HPDE6-E6E7 (cell line): ENCODE data around the gene MYO16.
"Not testable (repeated sequence)": the region's sequence is repeated elsewhere in the genome, so short reads cannot be mapped to it uniquely, and the experiment has no call there.

Source experiments
- DNase-seq: peaks from one replicate; pipeline ENCODE4 v3.0.0; 2011; ENCODE audit warnings: missing footprints; ENCODE audit errors: extremely low spot score

The MYO16 gene

DNA sequence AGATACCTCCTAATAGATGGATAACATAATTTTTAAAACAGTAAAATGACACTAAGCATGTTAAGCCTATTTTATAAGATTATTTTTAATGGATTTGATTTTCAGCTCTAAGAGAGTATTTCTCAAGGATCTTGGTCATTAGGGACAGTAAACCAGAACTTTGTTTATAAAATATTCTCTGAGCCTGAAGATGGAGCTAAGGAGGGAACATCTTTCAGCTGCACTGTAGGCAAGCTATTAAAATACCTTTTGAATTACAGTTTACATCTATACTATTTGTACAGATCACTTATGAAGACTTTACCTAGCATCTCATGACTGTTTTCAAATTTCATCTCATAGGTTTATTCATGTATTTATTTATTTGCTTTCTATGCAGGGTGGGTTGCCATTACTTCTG lies 345.3 kb downstream of the MYO16 start:
- no peak for DNase-seq

DNA sequence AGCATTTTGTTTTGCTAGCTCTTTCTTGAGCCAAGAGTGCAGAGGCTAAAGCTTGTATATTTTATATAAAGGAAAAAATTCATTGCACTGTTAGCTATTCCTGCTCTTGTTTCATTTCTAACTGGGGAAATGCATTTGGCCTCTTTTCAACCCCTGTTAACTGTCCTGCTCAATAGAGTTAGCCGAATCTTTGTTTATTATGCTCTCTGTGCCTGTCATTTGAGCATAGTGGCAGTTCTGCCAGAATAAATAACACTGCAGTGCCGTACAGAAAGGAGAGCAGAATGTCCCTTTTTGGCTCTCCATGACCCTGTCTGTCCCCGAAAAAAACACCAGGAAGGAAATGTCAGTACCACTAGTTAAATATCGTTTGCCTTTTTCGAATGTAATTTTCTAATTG lies 350.8 kb downstream of the MYO16 start:
- no peak for DNase-seq

DNA sequence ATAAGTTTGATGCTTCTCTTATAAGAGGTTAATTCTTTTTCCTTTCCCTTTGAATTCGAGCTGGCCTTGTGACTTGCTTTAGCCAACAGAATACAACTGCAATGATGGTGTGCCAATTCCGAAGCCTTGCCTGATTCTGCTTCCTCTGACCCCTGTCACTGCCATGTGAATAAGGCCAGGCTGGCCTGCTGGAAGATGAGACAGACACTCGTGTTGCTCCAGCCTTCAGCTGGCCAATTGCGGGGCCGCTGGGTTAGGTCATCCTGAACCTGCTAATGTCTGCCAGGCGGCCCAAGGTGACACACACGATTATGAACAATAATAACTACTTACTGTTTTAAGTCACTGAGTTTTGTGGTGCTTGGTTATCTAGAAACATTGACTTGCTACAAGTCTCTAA lies 352.0 kb downstream of the MYO16 start:
- DNase-seq = no peak

DNA sequence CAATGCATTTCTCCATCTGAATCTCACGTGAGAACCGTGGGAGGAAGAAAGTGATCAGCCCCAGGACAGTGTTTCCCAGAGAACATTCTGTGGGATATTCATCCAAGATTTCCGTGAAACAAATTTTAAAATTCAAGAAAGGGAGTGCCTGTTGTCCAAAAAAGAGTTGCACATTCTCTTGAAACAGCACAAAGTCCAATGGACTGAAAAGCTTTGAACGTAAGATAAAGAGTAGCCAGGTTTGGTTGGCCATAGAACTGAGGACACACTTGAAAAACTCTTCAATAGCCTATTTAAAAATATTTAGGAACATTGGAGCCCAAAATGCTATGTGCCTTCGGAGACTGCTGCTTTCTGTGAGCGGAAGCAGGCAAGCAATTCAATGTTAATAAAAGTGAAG lies 353.9 kb downstream of the MYO16 start:
- DNase-seq = no peak

DNA sequence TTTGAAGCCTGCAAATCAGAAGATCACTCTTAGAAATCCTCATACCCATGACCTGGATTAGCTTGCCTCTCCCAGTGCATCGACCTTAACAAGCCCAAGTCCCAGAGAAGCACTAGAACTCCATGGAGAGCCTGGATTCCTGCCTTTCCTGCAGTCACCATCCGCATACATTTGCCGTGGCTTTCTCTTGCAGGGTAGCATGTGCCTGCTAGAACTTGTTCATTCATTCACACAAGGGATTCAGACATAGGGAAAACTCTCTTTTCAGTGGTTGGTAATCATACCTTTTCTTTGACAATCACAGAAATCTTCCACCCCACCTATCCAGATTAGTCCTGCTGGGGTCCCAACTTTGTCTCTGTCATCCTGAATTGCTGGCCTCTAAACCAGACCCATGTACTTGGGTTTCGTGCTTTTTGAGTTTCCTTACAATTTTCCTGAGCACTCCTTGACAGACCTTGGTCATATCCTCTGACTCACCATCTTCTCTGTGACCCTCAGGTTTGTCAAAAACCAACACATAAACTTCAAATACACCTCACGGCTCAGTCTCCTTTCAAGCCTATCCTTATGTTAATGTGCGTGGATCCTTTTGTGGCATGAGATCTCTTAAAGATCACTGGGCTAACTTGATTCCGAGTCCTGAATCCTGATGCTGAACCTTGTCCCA lies 355.0 kb downstream of the MYO16 start:
- no peak for DNase-seq

DNA sequence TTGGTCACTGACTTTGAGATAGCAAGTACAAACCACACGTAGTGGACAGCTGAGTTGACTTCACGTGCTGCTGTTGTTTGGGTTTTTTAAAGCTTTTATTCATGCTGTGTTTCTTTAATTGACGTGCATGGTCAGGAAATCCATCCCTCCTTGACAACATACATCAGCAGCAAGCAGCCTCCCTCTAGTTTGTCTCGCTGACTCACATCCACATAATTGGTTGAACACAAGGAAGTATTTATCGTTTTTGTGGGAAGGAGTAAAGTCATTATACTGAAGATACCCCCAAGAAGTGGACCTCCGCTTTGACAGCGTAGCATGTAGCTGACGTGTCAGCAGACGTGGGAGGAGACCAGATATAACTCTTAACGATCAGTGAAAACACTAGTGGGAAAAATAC lies 355.8 kb downstream of the MYO16 start:
- DNase-seq = no peak

DNA sequence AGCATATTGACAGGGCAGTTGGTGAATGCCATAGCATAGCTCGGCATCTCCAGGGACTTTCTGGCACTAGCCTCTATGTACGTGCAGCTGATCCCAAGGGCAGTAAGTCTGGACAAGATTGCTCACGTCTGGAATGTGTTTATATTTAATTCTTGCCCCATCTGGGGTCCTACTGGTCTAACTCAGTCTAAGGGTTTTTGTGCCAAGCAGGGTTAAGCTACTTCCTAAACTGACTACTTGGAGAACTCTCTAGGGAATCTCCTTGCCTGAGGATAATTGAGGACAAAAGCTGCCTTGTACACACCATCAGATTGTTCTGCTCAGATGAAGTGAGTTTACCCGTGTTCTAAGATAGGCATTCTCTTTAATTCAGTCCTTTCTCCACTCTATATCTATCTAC lies 358.1 kb downstream of the MYO16 start:
- DNase-seq = no peak

DNA sequence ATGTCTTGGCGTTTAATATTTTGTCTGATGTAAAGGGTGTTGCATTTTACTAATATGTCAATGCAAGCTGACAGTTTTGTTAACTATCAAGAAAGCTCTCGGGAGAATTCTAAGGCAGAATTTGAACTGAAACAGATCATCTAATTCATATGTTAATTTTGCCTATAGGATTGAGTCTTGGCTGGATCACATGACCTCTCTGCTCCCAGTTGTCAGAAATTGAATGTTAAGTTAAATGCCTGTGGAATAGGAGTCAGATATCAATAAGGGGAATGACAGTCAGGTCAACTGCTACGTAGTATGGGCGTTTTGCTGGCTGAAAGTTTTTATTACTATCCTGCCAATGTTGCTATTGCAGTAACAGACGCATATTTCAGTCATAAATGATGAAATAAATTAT lies 358.5 kb downstream of the MYO16 start:
- DNase-seq = no peak

DNA sequence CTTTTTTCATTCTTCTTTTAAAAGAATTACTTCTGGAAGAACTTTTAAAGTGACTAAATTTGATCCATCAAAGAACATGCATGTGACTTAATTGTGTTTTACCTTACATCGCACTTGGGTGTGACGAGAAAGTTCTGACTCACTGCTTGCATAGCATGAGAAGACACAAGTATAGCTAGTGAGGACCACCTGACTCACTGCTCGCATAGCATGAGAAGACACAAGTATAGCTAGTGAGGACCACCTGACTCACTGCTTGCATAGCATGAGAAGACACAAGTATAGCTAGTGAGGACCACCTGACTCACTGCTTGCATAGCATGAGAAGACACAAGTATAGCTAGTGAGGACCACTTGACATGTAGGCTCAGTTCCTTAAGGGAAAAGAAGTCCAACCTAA lies 362.0 kb downstream of the MYO16 start:
- not testable (repeated sequence) for DNase-seq

DNA sequence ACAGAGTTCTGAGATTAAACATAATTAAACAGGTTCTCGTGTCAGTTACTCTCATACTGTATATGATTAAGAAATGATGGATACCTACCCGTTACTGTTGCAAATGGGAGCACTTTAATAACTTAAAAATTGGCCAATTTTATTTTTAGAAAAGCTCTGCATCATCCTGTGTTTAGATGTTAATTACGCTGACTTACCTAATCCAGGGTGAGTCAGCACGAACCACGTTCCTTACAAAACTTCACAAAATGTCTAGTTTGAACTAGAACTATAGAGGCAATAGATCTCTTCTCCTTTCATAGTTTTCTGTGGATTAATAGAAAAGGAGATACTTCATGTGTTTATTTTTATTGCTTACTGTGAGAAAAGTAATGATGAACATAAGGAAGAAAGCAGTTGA lies 363.9 kb downstream of the MYO16 start:
- no peak for DNase-seq

DNA sequence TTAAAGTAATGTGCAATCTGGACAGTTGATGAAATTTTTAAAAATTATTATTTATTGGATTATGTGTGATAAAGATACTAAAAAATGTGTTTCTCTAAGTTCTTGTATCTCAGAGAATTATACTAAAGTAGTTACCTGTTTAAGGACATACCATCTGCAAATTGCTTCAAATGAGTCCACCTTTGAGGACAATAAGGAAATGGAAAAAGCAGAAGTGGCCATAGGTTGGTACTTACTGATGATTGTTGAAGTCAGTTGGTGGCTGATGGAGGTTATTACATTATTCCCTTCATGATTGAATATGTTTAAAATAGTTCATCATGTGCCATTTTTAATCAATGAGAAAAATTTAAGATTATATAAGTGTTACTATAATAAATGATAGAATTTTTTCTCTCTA lies 367.0 kb downstream of the MYO16 start:
- no peak for DNase-seq

DNA sequence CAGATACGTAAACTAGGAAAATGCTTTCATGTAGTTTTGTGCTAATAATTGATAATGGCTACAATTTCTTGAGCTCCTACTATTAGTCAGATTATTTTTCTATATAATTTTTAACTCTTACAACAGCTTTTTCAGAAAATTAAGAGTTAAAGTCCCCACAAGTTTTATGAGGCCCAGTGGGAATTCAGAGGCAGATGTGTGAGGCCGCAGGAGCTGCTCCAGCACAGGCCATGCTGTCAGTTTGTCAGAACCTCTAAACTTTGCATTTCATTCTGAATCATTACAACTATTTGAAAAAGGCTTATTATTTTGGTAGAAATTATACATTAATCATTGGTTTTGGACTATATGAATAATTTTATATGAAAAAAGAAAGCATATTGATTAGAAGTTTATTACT lies 370.8 kb downstream of the MYO16 start:
- no peak for DNase-seq

DNA sequence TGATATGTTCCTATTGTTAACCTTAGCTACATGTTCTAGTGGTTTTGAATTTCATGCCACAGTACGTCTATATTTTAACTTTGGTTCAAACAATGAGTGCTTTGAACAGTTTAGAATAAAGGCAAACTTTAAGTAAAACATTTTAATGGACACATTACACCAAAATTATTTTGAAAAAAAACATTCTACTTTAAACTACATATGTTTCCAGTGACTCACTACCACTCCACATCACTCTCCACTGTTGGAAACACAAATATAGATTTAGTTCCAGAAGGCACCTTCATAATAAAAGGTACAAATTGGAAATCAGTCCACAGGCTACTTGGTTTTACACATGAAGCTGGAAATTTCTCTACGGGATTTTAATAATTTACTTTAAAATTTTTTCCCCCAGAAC lies 373.5 kb downstream of the MYO16 start:
- DNase-seq = no peak

DNA sequence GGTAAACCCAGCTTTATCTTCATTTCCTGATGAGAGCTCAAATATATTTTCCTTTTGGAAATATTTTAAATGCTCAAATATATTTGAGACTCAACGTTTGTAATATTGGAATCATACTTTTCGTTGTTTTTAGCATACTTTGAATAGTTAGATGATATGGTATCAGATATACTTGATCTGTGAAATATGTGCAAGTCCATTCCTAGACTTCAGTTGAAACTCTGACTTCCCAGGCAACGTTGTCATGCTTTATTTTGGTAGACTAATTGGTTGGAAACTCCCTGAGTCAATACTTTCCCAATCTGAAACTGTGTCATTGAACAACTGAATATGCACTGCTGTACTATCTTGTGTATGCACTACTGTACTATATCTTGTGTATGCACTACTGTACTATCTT lies 378.5 kb downstream of the MYO16 start:
- no peak for DNase-seq

DNA sequence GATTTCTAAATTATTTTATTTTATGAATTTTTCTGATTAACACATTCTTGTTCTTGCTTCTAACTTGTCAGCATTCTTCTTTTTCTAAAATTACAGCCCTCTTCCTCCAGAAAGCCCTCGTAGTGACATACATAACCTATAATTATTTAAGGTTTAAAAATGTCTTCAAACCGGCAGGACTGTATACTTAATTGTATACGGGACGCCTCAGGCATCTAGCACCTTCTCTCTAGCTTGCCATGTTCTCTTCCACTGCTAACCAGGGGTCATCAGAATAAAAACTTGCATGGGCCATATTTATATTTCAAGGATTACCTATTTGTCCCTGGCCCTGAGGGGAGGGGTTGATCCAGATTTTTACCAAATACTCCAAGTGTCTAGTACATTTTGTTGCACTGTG lies 380.3 kb downstream of the MYO16 start:
- DNase-seq = no peak

DNA sequence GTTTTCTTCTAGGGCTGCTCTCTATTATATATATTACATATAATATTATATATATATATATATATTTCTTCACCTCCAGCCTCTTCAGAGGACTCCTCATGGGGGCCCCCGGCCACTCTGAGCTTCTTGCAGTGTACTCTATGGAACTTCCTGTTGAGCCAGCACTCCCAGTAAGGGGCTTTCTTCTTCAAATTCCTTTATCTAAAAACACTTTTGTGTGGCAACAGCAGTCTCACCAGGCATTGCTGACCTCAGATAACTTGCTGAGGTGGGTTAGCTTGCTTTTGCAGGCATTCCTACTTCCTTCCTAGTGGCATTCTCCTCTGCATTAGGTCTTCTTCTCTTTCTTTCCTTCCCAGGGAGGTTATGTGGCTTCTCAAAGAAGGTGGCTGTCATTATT lies 381.5 kb downstream of the MYO16 start:
- no peak for DNase-seq

DNA sequence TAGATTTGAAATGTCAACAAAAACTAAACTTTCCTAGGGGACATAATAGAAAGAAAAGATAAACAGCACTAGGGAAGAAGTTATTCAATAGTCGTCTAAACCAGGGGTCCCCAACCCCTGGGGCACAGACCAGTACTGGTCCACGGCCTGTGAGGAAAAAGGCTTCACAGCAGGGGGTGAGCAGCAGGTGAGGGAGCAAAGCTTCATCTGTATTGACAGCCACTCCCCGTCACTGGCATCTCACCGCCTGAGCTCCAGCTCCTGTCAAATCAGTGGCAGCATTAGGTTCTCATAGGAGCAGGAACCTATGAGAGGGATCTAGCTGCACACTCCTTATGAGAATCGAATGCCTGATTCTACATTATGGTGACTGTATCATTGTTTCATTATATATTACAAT lies 382.7 kb downstream of the MYO16 start:
- DNase-seq = no peak

DNA sequence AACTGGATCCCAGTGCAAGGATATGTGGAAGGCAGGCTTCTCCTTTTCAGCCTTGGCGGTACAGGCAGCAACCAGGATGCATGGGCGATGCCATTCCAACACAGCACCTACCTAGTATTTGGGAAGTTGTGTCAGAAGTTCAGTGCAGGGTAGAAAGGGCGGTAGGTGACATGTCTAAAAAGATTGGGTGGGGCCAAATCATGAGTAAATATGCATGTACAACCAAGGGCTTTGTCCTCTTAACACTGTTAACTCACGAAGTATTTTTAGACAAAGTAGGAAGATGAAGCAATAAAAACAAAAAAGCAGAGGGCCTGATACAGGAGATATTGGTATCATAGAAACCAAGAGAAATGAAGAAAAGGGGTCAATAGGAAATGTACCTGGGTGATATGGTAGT lies 392.1 kb downstream of the MYO16 start:
- no peak for DNase-seq

DNA sequence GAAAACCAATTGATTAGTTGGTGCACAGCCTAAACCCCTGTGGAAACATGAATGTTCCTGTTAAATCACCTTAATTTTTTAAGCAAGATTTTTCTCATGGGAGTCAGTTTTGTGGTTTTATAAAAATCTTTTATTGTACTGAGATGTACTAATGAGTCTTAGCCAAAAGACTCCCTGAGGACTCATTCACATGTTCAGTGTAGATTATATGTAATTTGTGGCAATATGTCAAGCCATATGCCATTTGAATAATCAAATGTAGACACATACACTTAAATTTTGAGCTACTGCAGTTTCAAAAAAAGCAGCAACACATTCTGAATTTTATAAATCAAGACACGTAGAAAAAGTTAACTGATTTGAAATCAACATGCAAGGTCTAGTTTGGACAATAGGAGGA lies 395.2 kb downstream of the MYO16 start:
- DNase-seq = no peak

DNA sequence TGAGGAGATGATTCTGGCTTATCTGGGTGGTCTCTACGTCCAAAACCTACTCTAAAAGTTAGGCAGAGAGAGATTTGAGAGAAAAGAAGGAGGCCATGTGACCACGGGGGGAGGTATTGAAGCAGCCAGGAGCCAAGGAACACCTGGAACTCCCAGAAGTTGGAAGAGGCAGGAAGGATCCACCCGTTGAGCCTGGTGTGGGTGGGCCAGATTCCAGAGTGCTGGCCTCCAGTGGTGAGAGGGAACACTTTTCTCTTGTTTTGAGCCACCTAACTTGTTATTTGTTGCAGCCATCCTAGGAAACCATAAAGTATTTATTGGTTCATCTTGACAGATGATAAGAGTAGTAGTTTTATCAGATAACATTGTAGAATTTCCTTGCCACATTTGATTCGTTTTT lies 396.9 kb downstream of the MYO16 start:
- DNase-seq = no peak

DNA sequence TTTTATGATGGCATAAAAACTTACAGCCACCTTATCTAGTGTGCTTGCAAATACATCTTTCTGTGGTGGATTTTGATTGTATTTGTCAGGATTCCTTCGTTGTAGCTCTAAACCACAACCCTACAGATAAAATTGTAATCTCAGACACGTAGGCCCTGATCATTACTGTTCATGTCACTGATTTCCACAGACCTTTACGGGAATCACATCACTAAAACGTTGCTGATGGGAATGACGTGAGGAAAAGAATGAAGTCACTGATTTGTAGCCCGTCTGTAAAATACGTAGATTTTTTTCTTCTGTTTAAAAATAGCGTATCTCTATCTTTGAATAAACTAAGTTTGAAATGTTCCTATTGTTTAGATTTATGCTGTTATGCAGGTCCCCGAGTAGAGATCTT lies 399.2 kb downstream of the MYO16 start:
- DNase-seq = no peak

DNA sequence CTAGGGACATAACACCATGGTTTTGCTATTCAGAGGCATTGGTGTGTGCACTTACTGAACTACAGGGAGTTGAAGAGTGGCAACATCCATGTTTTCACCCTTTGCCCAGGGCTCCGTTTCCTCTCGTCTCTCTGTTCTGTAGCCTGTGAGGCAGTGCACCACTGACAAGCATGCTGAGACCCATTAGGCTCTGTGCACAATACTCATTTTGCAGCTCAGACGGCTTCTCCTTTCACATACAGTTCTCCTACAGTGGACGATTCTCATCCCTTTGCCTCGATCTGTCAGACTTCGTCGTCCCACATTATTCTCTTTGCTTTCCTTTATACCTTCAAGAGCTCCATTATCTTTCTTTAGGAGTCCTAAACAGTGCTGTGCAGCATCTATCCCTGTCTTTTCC lies 403.7 kb downstream of the MYO16 start:
- DNase-seq = no peak

DNA sequence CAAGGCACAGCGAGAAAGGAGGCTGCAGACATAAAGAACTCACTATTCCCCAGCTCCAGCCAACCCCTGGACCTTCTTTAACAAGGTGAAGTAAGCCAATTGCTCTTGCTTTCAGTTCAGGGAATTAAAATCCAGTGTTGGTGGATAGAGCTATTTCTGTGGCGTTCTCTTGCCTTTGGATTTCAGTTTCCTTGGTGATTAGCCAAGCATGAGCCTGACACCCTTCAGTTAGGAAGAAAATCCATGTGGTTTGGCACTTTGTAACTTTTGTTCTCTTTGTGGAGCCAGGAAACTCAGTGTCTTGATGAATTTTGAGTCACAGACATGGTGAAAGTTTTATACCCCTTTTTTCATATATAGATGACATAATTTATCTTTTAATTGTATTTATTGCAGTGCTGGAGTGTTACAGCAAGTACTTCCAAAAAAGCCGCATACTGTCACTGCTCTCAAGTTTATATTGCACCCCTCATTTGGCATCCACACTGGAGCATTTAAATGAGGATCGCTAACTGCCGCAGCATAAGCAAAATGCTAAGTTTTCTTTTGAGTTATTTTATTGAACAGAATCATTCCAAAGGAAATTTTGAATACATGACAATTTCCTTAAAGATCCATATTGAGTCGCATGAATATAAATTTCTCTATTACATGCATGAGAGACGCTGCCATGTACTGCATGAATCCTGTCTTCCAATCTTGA lies 406.8 kb downstream of the MYO16 start:
- no peak for DNase-seq

DNA sequence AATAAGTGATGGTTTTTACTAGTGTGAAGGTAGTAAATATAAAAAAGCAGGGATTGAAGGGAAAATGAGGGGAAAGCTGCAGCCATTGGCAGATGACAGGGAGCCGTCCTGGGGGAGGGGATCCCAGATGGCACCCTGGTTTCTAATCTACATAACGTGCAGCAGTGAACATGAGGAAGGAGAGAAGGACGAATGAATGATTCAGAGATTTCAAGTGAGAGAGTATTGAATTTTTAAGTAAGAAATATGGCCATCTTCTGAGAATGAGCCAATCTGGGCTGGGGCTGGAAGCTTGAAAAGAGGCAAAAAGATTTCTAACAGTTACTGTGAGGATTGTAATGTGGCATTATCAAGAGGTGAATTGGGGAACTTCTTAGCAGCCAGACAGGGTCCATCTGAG lies 414.2 kb downstream of the MYO16 start:
- DNase-seq = no peak
